Measurements from ENCODE around the gene IL16.
A peak's percentile ranks its signal among the peaks of the same experiment; 100 is the strongest.

Gene IL16

GRCh38 chr15:81209635-81210034 lies 13.0 kb downstream of the IL16 start:
- no peak for DNase-seq

- no peak for DNase-seq
These were observed 14.7 kb downstream of the IL16 start for GRCh38 chr15:81211376-81211775.

- DNase-seq: no peak
These were observed 17.3 kb downstream of the IL16 start for GRCh38 chr15:81213982-81214381.

- DNase-seq: no peak
These were observed 18.9 kb downstream of the IL16 start for GRCh38 chr15:81215531-81215930.

GRCh38 chr15:81215983-81216382 lies 19.3 kb downstream of the IL16 start:
- DNase-seq: no peak

- DNase-seq: peak; percentile 8
These were observed 19.7 kb downstream of the IL16 start for GRCh38 chr15:81216422-81216821.

GRCh38 chr15:81221449-81221848 lies 24.8 kb downstream of the IL16 start:
- no peak for DNase-seq

- DNase-seq: no peak
These were observed 25.3 kb downstream of the IL16 start for GRCh38 chr15:81222007-81222406.

- no peak for DNase-seq
These were observed 26.8 kb downstream of the IL16 start for GRCh38 chr15:81223346-81223971.

GRCh38 chr15:81224232-81224631 lies 27.6 kb downstream of the IL16 start:
- no peak for DNase-seq

- DNase-seq: no peak
These were observed 28.5 kb downstream of the IL16 start for GRCh38 chr15:81225161-81225671.

- DNase-seq: no peak
These were observed 31.0 kb downstream of the IL16 start for GRCh38 chr15:81227716-81228115.

GRCh38 chr15:81229586-81229985 lies 32.9 kb downstream of the IL16 start:
- no peak for DNase-seq

- DNase-seq: no peak
These were observed 38.8 kb downstream of the IL16 start for GRCh38 chr15:81235276-81236123.

GRCh38 chr15:81239190-81239589 lies 42.5 kb downstream of the IL16 start:
- peak; percentile 4 for DNase-seq

- DNase-seq: no peak
These were observed 46.1 kb downstream of the IL16 start for GRCh38 chr15:81242778-81243177.

- DNase-seq: no peak
These were observed 47.6 kb downstream of the IL16 start for GRCh38 chr15:81244306-81244705.

- no peak for DNase-seq
These were observed 57.2 kb downstream of the IL16 start for GRCh38 chr15:81253846-81254245.

- DNase-seq: no peak
These were observed 57.7 kb downstream of the IL16 start for GRCh38 chr15:81254277-81254915.

- no peak for DNase-seq
These were observed 58.2 kb downstream of the IL16 start for GRCh38 chr15:81254916-81255290.

- DNase-seq: no peak
These were observed 58.8 kb downstream of the IL16 start for GRCh38 chr15:81255315-81255957.

- DNase-seq: no peak
These were observed 59.3 kb downstream of the IL16 start for GRCh38 chr15:81255958-81256320.

- DNase-seq: peak; percentile 44
These were observed 60.2 kb downstream of the IL16 start for GRCh38 chr15:81256916-81257315.
